ENCODE data around the gene SBF2. TPM values are rescaled to one million over a fixed set of nuclear protein-coding genes. Genes with fewer than 3 reads are reported as not detected.
"Not testable (repeated sequence)": the region's sequence is repeated elsewhere in the genome, so short reads cannot be mapped to it uniquely, and the experiment has no call there.

Gene SBF2
- total RNA-seq, 4 donors from 2014 or later = 42.3 to 106 (median 45.3) TPM

- no peak for TF ChIP-seq POLR2A (IDR thresholded peaks at IDR 0.05)
- TF ChIP-seq POLR2AphosphoS5 (IDR thresholded peaks at IDR 0.05) = no peak
- no peak for TF ChIP-seq CTCF (IDR thresholded peaks at IDR 0.05)
- TF ChIP-seq EP300 (IDR thresholded peaks at IDR 0.05) = no peak
- no peak overlapping the region for H3K4me3 ChIP-seq
- no peak overlapping the region for H3K27ac ChIP-seq
- no peaks in the 10 kb centered on the region for H3K9me3 ChIP-seq
- H3K4me1 ChIP-seq = peaks cover 3% of the 10 kb centered on the region
- DNase-seq (ENCODE audit: low spot score in 2 of 2) = no peak
- H3K27me3 ChIP-seq = no peaks in the 10 kb centered on the region
- no peaks in the 10 kb centered on the region for H3K36me3 ChIP-seq
- 77% methylated on average over 3 of the region's 3 CpGs for WGBS
Measured at GRCh38 chr11:10130875-10131274, 163.1 kb downstream of the SBF2 start.

GRCh38 chr11:10129184-10129583 lies 164.8 kb downstream of the SBF2 start:
- not testable (repeated sequence) for DNase-seq (ENCODE audit: low spot score in 2 of 2); H3K4me1 ChIP-seq; H3K36me3 ChIP-seq; H3K4me3 ChIP-seq; H3K27ac ChIP-seq; H3K9me3 ChIP-seq; H3K27me3 ChIP-seq
- WGBS = 95% methylated on average over 8 of the region's 8 CpGs

- Histone ChIP-seq H3K27ac (no peak overlapping the region), H3K9me3 (no peaks in the 10 kb centered on the region), H3K27me3 (no peaks in the 10 kb centered on the region), H3K4me1 (peaks cover 33% of the 10 kb centered on the region), H3K36me3 (no peaks in the 10 kb centered on the region), H3K4me3 (no peak overlapping the region)
- WGBS = 64% methylated on average over 2 of the region's 2 CpGs
- DNase-seq (ENCODE audit: low spot score in 2 of 2) = no peak
- TF ChIP-seq EP300 (IDR thresholded peaks at IDR 0.05) = no peak
Measured at GRCh38 chr11:10125522-10126133, 168.4 kb downstream of the SBF2 start.

GRCh38 chr11:10122326-10123197 lies 171.5 kb downstream of the SBF2 start:
- WGBS = 59% methylated on average over 5 of the region's 5 CpGs
- H3K27me3 ChIP-seq = no peaks in the 10 kb centered on the region
- H3K4me1 ChIP-seq = peaks cover 39% of the 10 kb centered on the region
- H3K27ac ChIP-seq = peak overlapping the region; percentile 14
- TF ChIP-seq POLR2AphosphoS5 (IDR thresholded peaks at IDR 0.05) (no peak), EP300 (IDR thresholded peaks at IDR 0.05) (no peak), POLR2A (IDR thresholded peaks at IDR 0.05) (no peak), CTCF (IDR thresholded peaks at IDR 0.05) (no peak)
- no peaks in the 10 kb centered on the region for H3K36me3 ChIP-seq
- H3K9me3 ChIP-seq = no peaks in the 10 kb centered on the region
- DNase-seq (ENCODE audit: low spot score in 2 of 2) = no peak
- no peak overlapping the region for H3K4me3 ChIP-seq

- Histone ChIP-seq H3K27ac (no peak overlapping the region), H3K9me3 (no peaks in the 10 kb centered on the region), H3K36me3 (no peaks in the 10 kb centered on the region), H3K4me1 (peaks cover 40% of the 10 kb centered on the region), H3K4me3 (no peak overlapping the region), H3K27me3 (no peaks in the 10 kb centered on the region)
- DNase-seq (ENCODE audit: low spot score in 2 of 2) = no peak
- TF ChIP-seq CTCF (IDR thresholded peaks at IDR 0.05) (no peak), POLR2A (IDR thresholded peaks at IDR 0.05) (no peak), EP300 (IDR thresholded peaks at IDR 0.05) (no peak), POLR2AphosphoS5 (IDR thresholded peaks at IDR 0.05) (no peak)
- WGBS = 78% methylated on average over 1 of the region's 1 CpG
Measured at GRCh38 chr11:10118865-10119264, 175.2 kb downstream of the SBF2 start.

- no peak for TF ChIP-seq POLR2AphosphoS5 (IDR thresholded peaks at IDR 0.05)
- Histone ChIP-seq H3K4me1 (peaks cover 32% of the 10 kb centered on the region), H3K9me3 (no peaks in the 10 kb centered on the region), H3K36me3 (no peaks in the 10 kb centered on the region), H3K4me3 (no peak overlapping the region), H3K27ac (peak overlapping the region; percentile 70), H3K27me3 (no peaks in the 10 kb centered on the region)
- 55% methylated on average over 3 of the region's 3 CpGs for WGBS
- DNase-seq (ENCODE audit: low spot score in 2 of 2) = no peak
Measured at GRCh38 chr11:10117709-10118351, 176.2 kb downstream of the SBF2 start.
